HEK293 (cell line): Measurements from ENCODE around the gene ZNF540.
A peak's percentile ranks its signal among the peaks of the same experiment; 100 is the strongest.

ENCODE experiments used
- CTCF ChIA-PET: fragments of 350-600 bp; formaldehyde crosslinking; extraction: SDS; loops from one replicate; lab custom pipeline; 2021; ENCODE audit warnings: antibody characterized with exemption; lab: Yijun Ruan, JAX
- POLR2A ChIA-PET: fragments of 300-600 bp; formaldehyde crosslinking; extraction: SDS; loops from one replicate; lab custom pipeline; 2020; ENCODE audit warnings: antibody characterized with exemption, inconsistent platforms; lab: Yijun Ruan, JAX
- H3K27ac ChIP-seq: fragments of 200-500 bp; sonication (Bioruptor generic); 2 replicates; pipeline ENCODE4 v1.5.1; 2014; ENCODE audit warnings: low read depth, low read length, control low read depth, inconsistent platforms; ENCODE audit errors: extremely low read depth
- H3K36me3 ChIP-seq, 2 experiments: fragments of 200-500 bp in 1 of 2; sonication (Bioruptor generic) in 1 of 2; 1 replicate in 1 of 2; 2 replicates in 1 of 2; pipeline ENCODE4 v1.5.1; 2014 to 2017; ENCODE audit warnings: inconsistent platforms in 2 of 2, low read length in 2 of 2; ENCODE audit not compliant: control insufficient read depth in 2 of 2, insufficient read depth in 1 of 2
- H3K4me1 ChIP-seq: fragments of 200-500 bp; sonication (Bioruptor generic); 2 replicates; pipeline ENCODE4 v1.5.1; 2014; ENCODE audit warnings: mild to moderate bottlenecking, low read length, inconsistent platforms; ENCODE audit not compliant: control insufficient read depth, insufficient read depth
- H3K4me3 ChIP-seq: 2 replicates; pipeline ENCODE4 v1.5.1; 2011; ENCODE audit warnings: low read depth, mild to moderate bottlenecking, control low read depth, low read length, moderate library complexity
- H3K9me3 ChIP-seq: fragments of 200-500 bp; sonication (Bioruptor generic); 2 replicates; pipeline ENCODE4 v1.5.1; 2014; ENCODE audit warnings: low read depth, low read length, inconsistent platforms; ENCODE audit not compliant: control insufficient read depth, insufficient read depth
- HOXA7 ChIP-seq: sonication (generic); formaldehyde crosslinking; IDR thresholded peaks from 2 replicates; pipeline ENCODE4 v1.8.1; 2022; ENCODE audit warnings: missing genetic modification reagents, borderline replicate concordance
- IKZF3 ChIP-seq: fragments of 450-650 bp; IDR thresholded peaks from 2 replicates; pipeline ENCODE4 v1.5.0; 2018; ENCODE audit warnings: missing biosample characterization, mild to moderate bottlenecking, missing genetic modification characterization, moderate library complexity
- KLF16 ChIP-seq: fragments of 450-650 bp; formaldehyde crosslinking; IDR thresholded peaks from 2 replicates; pipeline ENCODE4 v1.5.1; 2017; ENCODE audit warnings: missing biosample characterization, missing genetic modification characterization
- PRDM10 ChIP-seq: fragments of 450-650 bp; formaldehyde crosslinking; IDR thresholded peaks from 2 replicates; pipeline ENCODE4 v1.5.1; 2016; ENCODE audit warnings: missing biosample characterization, missing genetic modification characterization
- SCRT1 ChIP-seq: fragments of 450-650 bp; formaldehyde crosslinking; IDR thresholded peaks from 2 replicates; pipeline ENCODE4 v1.5.1; 2016; ENCODE audit warnings: missing biosample characterization, missing genetic modification characterization, borderline replicate concordance
- SETDB1 ChIP-seq: IDR thresholded peaks from one replicate; pipeline ENCODE4 v1.6.1; 2017; ENCODE audit warnings: mild to moderate bottlenecking, low read length, moderate library complexity, mixed read lengths; ENCODE audit not compliant: insufficient read length
- TRIM28 ChIP-seq: IDR thresholded peaks from 2 replicates; pipeline ENCODE4 v1.6.1; 2011; ENCODE audit warnings: low read length, control low read depth, borderline replicate concordance
- ZBTB17 ChIP-seq: fragments of 450-650 bp; formaldehyde crosslinking; IDR thresholded peaks from 2 replicates; pipeline ENCODE4 v1.5.1; 2016; ENCODE audit warnings: missing biosample characterization, missing genetic modification characterization
- ZBTB49 ChIP-seq: fragments of 450-650 bp; formaldehyde crosslinking; IDR thresholded peaks from 2 replicates; pipeline ENCODE4 v1.5.1; 2016; ENCODE audit warnings: missing biosample characterization, missing genetic modification characterization, low read depth
- ZFP3 ChIP-seq: fragments of 450-650 bp; formaldehyde crosslinking; IDR thresholded peaks from 2 replicates; pipeline ENCODE4 v1.5.1; 2016; ENCODE audit warnings: low read depth, missing biosample characterization, missing genetic modification characterization
- ZNF10 ChIP-seq: fragments of 450-650 bp; formaldehyde crosslinking; IDR thresholded peaks from 2 replicates; pipeline ENCODE4 v1.5.1; 2017; ENCODE audit warnings: missing biosample characterization, missing genetic modification characterization
- ZNF146 ChIP-seq: fragments of 450-650 bp; formaldehyde crosslinking; IDR thresholded peaks from 2 replicates; pipeline ENCODE4 v1.5.1; 2016; ENCODE audit warnings: missing biosample characterization, missing genetic modification characterization
- ZNF19 ChIP-seq: fragments of 450-650 bp; formaldehyde crosslinking; IDR thresholded peaks from 2 replicates; pipeline ENCODE4; 2016; ENCODE audit warnings: missing biosample characterization, missing genetic modification characterization, low read depth
- ZNF239 ChIP-seq: fragments of 450-650 bp; formaldehyde crosslinking; IDR thresholded peaks from 2 replicates; pipeline ENCODE4 v1.5.1; 2016; ENCODE audit warnings: missing biosample characterization, missing genetic modification characterization
- ZNF266 ChIP-seq: fragments of 450-650 bp; formaldehyde crosslinking; IDR thresholded peaks from 2 replicates; pipeline ENCODE4 v1.5.1; 2016; ENCODE audit warnings: missing biosample characterization, missing genetic modification characterization, low read depth
- ZNF274 ChIP-seq, 2 experiments: fragments of 200-500 bp in 1 of 2; fragments of 450-650 bp in 1 of 2; sonication (Bioruptor generic) in 1 of 2; formaldehyde crosslinking in 1 of 2; IDR thresholded peaks; 2 replicates each; pipeline versions ENCODE4 v1.5.1 to v1.6.1; 2014 to 2016; ENCODE audit warnings: borderline replicate concordance in 1 of 2, inconsistent platforms in 1 of 2, low read length in 1 of 2, missing biosample characterization in 1 of 2, missing genetic modification characterization in 1 of 2
- ZNF510 ChIP-seq: fragments of 450-650 bp; formaldehyde crosslinking; IDR thresholded peaks from 2 replicates; pipeline ENCODE4 v1.5.1; 2018; ENCODE audit warnings: mild to moderate bottlenecking, missing genetic modification characterization, missing biosample characterization; ENCODE audit not compliant: insufficient replicate concordance
- ZNF626 ChIP-seq: fragments of 450-650 bp; sonication (Bioruptor Pico); formaldehyde crosslinking; IDR thresholded peaks from 2 replicates; pipeline ENCODE4 v1.5.1; 2018; ENCODE audit warnings: missing biosample characterization, missing genetic modification characterization, inconsistent platforms
- ZNF639 ChIP-seq: fragments of 450-650 bp; formaldehyde crosslinking; IDR thresholded peaks from 2 replicates; pipeline ENCODE4 v1.5.1; 2016; ENCODE audit warnings: missing biosample characterization, missing genetic modification characterization
- ZNF701 ChIP-seq: fragments of 450-650 bp; formaldehyde crosslinking; IDR thresholded peaks from 2 replicates; pipeline ENCODE4 v1.5.1; 2016; ENCODE audit warnings: missing biosample characterization, missing genetic modification characterization
- ZNF707 ChIP-seq: fragments of 450-650 bp; formaldehyde crosslinking; IDR thresholded peaks from 2 replicates; pipeline ENCODE4 v1.5.1; 2016; ENCODE audit warnings: missing biosample characterization, missing genetic modification characterization

Gene ZNF540

GRCh38 chr19:37594982-37595382 lies 306 bp downstream of the ZNF540 start (continued):
- TF ChIP-seq ZNF146 (peak; percentile 62; the same call in 1 of the 2 replicates), KLF16 (tag by site-specific recombination) (peak; percentile 96), ZNF510 (tag by site-specific recombination) (no peak), HOXA7 (CRISPR knock-in tag) (no peak), ZNF266 (tag by site-specific recombination) (0 out of 2 replicates have a peak, but pooled peaks have one; percentile 6), ZNF707 (tag by site-specific recombination) (no peak)
- TF ChIP-seq, all 188 proteins: peak for 88

GRCh38 chr19:37635076-37636056 lies 40.7 kb downstream of the ZNF540 start:
- H3K4me3 ChIP-seq: no peak overlapping the region
- H3K27ac ChIP-seq: no peak overlapping the region
- peaks cover 62% of the 10 kb centered on the region for H3K9me3 ChIP-seq
- no peaks in the 10 kb centered on the region for H3K4me1 ChIP-seq
- peak; percentile 80 for TF ChIP-seq SETDB1
- TF ChIP-seq ZFP3 (tag by site-specific recombination): no peak
- peak; percentile 67 for TF ChIP-seq ZNF274 (IDR thresholded peaks at IDR 0.05; ENCODE audit: low read length)
- TF ChIP-seq ZNF274 (tag by site-specific recombination; IDR thresholded peaks at IDR 0.05; ENCODE audit: borderline replicate concordance): peak; percentile 92; the same call in 1 of the 2 replicates
- TF ChIP-seq ZNF626: peak; percentile 21; the same call in 1 of the 2 replicates
- TF ChIP-seq ZNF19: no peak
- peak; percentile 86; the same call in 1 of the 2 replicates for TF ChIP-seq TRIM28
- peaks cover 49 to 59% of the 10 kb centered on the region in 2 experiments for H3K36me3 ChIP-seq
- ChIA-PET POLR2A (no interaction called here), CTCF (interaction anchor here (0.7 kb wide), 1 partner anchor 12 kb away, joined by 4 read pairs; no protein-coding TSS in a partner anchor)

GRCh38 chr19:37654118-37654517 lies 59.4 kb downstream of the ZNF540 start:
- H3K4me1 ChIP-seq: peaks cover 8% of the 10 kb centered on the region; the same call in 1 of the 2 replicates
- peaks cover 24% of the 10 kb centered on the region for H3K9me3 ChIP-seq
- peak overlapping the region; percentile 52 for H3K4me3 ChIP-seq
- H3K27ac ChIP-seq: peak overlapping the region; percentile 96
- POLR2A ChIA-PET: interaction anchor here (0.5 to 2.8 kb wide), 6 partner anchors 12 to 1178 kb away, joined by 3 to 28 read pairs (median 4); partner anchors contain the start of genes ECH1, ZNF527, ZNF540 and ZNF571
- peaks cover 15 to 50% of the 10 kb centered on the region in 2 experiments for H3K36me3 ChIP-seq
- CTCF ChIA-PET: interaction anchor here (0.6 kb wide), 1 partner anchor 475 kb away, joined by 3 read pairs; no protein-coding TSS in a partner anchor
- TF ChIP-seq IKZF3 (tag by site-specific recombination): no peak
- no peak for TF ChIP-seq SCRT1 (tag by site-specific recombination)
- TF ChIP-seq ZNF10 (tag by site-specific recombination): 0 out of 2 replicates have a peak, but pooled peaks have one; percentile 36
- TF ChIP-seq ZNF639 (tag by site-specific recombination): no peak
- TF ChIP-seq ZBTB49 (tag by site-specific recombination): no peak
- 0 out of 2 replicates have a peak, but pooled peaks have one; percentile 5 for TF ChIP-seq ZNF239 (tag by site-specific recombination)
- TF ChIP-seq ZNF701 (tag by site-specific recombination): no peak
- TF ChIP-seq ZBTB17: peak; percentile 79; the same call in 1 of the 2 replicates
- peak; percentile 65 for TF ChIP-seq PRDM10 (tag by site-specific recombination)
- 0 out of 2 replicates have a peak, but pooled peaks have one; percentile 15 for TF ChIP-seq KLF16 (tag by site-specific recombination)
